Right ventricle myocardium superior (tissue), 1 donor: ENCODE results near the gene ARMC12. TPM values are rescaled to one million over a fixed set of nuclear protein-coding genes. Genes with fewer than 3 reads are reported as not detected.

Source experiments
- ATAC-seq: fragments of 200-7000 bp; cut with Tn5 transposase; one replicate; pipeline ENCODE4 v1.9.1; 2020; ENCODE audit warnings: mild to moderate bottlenecking; ENCODE audit not compliant: poor library complexity
- DNase-seq: peaks from one replicate; pipeline ENCODE4 v3.0.0-alpha.2; 2020
- intact Hi-C: fragments of 100-400 bp; cut with DNase I; formaldehyde crosslinking; loops from one replicate; pipeline ENCODE4 v1.11.2; 2022
- total RNA-seq: library from RNA; stranded (reverse); fragmentation: NEBNext Ultra II Directional; extraction: Animal tissue kit (Norgen Biotek cat#: 25700); gene quantifications from one replicate; pipeline ENCODE4 v1.2.1, GENCODE V29; 2021
- donor health status: DM: no; HTN: yes; CAD: no; lungs with severe emphysema.

Gene ARMC12
- total RNA-seq, 1 donor from 2014 or later: not detected

DNA sequence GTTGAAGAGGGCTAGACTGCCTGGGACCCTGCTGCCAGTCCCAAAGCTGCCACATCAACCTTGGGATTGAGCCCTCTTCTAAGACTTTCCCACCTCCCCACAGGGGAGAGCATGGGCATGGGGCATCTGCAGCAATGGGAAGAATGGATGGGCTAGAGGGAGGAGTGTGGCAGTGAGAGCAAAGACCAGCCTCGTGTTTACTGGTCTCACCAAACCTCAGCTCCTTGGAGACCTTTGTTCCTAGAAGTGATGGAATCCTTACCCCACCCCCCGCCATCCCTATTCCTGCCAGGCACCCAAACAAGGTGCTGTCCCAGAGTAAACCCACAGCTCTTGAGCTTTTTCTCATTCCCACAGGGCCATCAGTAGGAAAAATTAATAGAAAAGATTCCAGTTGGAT, 20.0 kb upstream of the ARMC12 start:
- intact Hi-C loops: no loop called here
- DNase-seq (no peak), ATAC-seq (no peak)

DNA sequence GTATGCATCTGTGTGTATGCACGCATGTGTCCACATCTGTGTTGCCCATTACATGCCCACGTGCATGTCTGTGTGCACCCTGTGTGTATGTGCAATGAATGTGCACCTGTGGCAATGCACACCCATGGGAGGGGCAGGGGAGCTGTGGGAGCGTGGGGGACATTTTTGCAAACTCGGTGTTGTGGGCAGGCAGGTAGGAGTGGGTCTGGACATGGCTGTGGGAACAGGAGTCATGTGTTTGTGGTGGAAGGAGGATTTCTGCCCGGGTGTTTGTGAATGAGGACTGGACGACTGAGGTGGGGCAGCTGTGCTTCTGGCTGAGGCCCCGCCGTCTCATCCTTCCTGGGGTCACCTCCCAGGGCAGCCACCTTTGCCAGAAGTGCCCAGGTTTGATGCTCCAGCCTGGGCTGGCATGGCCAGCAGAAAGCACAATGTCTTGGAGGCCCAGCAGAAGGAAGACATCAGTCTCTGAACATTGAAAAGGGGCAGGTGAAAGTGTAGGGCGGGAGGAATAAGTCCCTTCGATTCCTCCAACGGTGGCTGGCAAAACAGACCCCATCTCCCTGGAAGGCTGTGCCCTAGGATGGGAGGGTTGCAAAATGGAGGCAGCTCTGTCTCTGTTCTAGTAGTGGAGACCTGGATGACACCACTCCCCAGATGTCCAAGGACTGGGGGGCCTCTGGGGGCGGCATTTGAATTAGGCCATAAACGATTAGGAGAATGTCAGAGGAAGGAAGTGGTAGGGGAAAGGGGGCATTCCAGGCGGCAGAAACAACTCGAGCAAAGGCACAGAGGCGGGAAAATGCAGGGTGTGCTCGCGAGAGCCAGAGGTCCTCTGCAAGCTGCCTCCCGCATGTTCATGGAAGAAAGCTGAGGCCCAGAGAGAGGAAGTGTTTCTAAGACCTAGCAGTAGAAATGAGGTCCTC, 19.1 kb upstream of the ARMC12 start:
- intact Hi-C loops: no loop called here
- ATAC-seq: no peak
- no peak for DNase-seq

DNA sequence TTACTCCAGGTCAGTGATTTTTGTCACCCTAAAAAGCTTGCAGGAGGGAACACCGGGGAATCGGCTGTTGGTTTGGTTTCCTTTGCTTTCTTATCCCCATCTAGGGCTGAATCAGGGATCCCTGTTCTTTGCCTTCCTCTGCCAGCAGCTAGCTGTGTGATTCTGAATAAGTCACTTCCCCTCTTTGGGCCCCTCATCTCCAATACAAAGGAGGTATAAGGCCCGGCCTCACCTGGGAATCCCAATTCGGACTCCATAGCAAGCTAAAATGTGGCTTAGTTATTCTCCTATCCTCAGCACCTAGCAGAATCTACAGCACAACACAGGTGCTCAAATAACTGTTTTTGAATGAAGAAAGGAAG, 18.5 kb upstream of the ARMC12 start:
- intact Hi-C loops: no loop called here
- no peak for ATAC-seq
- no peak for DNase-seq

DNA sequence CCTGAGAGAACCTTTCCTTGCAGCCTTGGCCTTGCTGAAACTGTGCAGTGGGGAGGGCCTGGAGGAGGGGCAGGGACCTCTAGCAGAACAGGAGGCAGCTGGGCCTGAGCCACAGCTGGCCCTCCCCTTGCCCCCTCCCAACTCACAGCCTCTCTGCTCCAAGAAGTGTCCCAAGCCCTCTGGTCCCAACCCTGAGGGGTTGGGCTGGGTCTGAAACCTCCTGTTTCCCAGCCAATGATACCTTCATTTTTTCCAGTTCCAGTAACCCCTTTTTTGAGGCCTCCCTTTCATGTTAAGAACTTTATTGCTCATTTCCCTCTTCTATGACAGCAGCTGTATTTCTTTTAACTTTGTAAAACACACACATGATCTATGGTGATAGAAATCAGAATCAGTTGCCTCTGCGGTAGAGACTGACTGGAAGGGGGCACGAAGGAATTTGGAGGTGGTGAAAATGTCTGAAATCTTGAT, 17.9 kb upstream of the ARMC12 start:
- DNase-seq: peak; percentile 60

DNA sequence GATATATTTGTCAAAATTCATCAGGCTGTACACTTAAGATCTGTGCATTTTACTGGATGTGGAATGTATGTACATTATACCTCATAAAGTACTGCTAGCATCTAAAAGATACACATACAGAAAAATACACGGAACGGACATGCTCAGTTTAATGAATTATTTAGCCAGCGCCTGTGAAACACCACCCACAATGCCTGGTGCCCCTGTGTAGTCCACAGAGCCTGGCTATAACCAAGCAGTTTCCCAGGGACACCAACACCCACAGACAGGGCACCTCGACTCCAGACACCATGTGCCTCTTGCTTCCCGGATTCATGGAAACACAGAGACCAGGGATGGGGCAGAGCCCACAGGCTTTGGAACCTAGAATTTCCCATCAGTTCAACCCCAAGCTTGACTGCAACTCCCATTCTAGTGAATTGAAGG, 17.4 kb upstream of the ARMC12 start:
- DNase-seq (no peak), ATAC-seq (peak; percentile 16)
- intact Hi-C loops: no loop called here

More for the DNA sequence above, 17.9 kb upstream of the ARMC12 start:
- peak; percentile 14 for ATAC-seq
- intact Hi-C loops: no loop called here

DNA sequence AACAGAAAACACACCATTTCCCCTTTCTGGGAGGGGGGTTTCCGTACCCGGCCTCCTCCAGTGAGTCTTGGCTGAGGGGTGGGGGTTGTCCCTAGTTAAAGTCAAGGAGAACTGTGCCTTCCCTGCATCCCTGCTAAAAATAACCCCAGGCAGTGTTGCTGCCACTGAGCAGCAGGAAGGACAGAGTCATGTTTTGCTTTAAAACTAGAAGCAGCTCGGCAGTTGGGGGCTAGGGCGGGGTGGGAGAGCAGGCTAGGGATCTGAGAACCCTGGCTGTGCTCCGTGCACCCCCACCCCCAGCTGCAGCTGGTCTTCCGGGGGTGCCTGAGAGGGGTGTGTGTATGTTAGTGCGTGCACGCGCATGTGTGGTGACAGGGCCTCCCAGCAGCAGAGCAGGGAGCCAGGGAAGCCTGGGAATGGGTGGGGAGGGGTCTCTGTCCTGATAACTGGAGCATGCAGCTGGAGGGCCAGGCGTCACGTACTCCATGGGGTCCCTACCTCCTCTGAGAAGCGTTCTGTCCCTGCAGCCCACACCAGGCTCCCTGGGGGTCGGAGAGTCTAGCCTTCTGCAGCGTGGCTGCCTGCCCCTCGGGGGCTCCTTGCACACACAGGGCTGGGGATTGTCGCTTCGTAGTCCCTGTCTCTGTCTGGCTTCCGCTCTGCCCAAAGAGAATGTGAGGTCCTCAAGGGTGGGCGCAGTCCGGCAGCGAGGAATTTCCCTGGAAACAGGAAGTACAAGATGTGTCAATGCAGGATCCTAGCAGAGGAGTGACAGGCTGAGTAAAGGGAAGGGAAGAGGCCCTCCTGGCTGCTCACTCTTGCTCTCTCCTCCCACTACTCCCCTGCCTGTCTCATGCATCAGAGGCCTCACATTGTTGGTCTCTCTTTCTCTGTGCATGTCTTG, 16.8 kb upstream of the ARMC12 start:
- ATAC-seq (peak; percentile 77), DNase-seq (peak; percentile 77)
- intact Hi-C loops: no loop called here

DNA sequence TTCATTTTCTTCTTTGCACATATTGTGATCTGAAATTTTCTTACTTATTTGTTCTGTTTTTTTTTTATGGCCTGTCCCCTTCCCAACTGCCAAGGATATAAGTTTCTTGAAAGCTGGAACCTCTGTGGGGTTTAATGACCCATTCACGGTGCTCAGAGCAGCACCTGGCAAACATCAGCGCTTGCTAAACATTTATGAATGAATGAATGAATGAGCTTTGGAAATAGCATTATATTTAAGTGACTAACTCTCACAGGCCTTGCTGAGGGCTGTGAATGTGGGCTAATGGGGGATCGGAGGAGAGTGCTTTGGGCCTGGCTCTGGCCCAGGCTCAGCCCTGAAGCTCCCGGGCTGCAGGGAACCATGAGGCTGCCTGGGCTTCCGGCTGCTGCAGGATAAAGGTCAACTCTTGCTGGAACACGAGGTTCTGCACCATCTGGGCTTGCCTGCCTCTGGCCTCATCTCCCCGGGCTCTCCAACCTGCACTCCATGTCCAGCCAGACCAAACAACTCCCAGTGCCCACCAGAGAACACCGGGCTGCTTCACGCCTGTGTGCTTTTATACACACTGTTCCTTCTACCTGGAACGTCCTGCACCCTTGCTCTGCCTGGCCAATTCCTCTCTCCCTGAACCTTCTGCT, 14.6 kb upstream of the ARMC12 start:
- DNase-seq (peak; percentile 80), ATAC-seq (peak; percentile 9)
- intact Hi-C loops: no loop called here

DNA sequence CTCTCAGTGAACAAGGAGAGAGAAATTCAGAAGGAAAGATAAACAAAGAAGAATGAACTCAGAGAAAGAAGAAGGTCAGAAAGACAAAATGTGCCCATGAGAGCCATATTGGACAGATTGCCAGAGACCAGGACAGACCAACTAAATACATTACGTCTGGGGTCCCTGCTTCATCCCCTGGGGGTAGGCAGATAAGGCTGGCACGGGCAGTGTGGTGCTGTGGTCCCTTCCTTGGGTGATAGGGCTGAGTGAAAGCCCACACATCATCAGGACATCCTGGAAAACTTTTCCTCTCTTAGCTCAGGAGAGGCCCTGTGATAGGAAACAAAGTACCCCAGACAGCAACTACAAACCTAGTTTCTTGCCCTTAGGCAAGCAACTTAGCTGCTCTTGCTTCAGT, 13.2 kb upstream of the ARMC12 start:
- DNase-seq: no peak
- no peak for ATAC-seq
- intact Hi-C loops: no loop called here

DNA sequence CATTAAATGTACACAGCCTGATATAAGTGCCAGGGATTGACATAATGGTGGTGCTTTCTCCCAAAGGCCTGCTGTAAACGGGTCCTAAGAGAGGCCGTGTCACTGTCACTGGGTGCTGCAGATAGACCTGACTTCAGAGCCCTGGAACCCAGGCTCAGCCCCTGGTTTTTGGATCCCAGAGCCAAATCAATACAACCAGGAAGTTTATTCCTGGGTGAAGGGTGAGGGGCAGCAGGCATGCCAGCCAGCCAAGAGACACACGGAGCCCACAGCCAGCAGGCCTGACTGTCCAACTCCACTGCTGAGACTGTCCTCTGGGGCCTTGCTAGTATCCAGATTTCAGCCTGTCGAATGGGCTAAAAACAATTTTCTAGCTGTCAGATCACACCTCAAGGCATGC, 12.8 kb upstream of the ARMC12 start:
- ATAC-seq (no peak), DNase-seq (no peak)
- intact Hi-C loops: no loop called here

DNA sequence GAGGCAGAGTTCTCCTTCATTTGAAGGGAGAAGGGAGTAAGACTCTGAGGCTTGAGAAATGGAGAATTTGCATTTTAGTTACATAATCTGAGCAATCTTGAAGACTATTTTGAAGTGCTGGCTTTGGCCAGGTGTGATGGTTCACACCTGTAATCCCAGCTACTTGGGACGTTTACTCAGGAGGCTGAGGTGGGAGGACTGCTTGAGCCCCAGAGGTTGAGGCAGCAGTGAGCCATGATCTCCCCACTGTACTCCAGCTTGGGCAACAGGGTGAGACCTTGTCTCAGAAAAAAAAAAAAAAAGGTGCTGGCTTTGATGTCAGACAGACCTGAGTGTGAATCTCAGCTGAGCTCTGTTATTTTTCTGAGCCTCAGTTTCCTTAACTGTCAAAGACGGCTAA, 12.4 kb upstream of the ARMC12 start:
- DNase-seq (no peak), ATAC-seq (no peak)
- intact Hi-C loops: no loop called here

DNA sequence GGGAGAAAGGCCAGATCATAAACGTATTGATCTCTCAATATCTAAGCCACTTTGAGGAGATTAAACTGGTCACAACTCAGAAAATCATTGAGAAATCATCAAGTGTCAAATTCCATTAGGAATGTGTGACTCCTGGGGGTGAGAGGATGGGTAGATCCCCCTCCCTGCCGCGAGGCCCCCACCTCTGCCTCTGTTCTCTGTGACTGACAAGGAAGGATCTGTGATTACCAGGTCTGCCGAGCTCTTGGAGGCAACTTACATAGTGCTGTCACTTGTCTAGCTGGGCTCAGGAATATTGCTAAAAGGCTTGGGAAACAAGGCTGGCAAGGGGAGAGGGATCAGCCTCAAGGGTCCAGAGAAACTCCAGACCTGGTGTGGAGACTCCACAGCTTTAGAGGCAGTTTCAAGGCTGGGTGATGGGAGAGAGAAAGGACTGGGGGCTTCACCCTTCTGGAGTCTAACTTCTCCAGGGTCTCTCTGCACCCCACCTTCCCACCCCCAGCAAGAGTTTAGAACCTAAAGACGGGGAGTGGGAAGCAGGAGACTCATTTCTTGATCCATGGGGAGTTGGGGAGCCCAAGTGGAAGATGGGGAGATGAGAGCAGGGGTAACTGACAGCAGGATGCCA, 11.6 kb upstream of the ARMC12 start:
- intact Hi-C loops: no loop called here
- ATAC-seq (no peak), DNase-seq (no peak)

DNA sequence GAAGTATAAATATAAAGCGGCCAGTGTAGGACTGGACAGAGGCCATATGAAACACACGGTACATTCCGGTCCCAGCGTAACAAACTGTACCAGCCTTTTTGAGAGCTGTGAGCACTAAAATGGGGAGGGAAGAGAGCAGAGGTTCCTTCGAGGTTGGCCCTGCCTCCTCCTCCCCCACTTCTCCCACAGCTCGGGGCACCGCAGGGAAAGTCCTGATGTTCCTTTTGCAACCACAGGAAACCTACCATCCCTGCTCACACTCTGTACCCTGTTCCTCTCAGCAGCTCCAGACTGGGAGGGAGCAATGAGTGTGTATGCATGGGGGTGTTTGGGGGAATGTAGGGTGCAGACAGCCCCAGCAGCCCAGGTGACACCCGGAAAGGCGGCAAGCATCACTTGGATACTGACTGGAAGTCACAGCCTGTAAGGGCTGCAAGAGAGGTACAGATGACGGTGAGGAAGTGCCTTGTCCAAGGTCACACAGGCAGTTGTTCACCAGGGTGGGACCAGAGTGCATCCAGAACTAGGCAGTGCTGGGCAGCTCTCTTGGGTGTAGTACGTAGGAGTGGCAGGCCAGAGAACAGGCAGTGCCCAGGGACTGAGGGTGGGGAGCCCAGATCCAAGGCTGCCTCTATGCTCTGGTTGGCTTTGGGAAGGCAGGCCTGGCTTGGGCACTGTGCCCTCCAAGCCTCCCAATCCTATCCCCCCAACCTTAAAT, 11.0 kb upstream of the ARMC12 start:
- intact Hi-C loops: no loop called here
- DNase-seq (peak; percentile 82), ATAC-seq (peak; percentile 42)

DNA sequence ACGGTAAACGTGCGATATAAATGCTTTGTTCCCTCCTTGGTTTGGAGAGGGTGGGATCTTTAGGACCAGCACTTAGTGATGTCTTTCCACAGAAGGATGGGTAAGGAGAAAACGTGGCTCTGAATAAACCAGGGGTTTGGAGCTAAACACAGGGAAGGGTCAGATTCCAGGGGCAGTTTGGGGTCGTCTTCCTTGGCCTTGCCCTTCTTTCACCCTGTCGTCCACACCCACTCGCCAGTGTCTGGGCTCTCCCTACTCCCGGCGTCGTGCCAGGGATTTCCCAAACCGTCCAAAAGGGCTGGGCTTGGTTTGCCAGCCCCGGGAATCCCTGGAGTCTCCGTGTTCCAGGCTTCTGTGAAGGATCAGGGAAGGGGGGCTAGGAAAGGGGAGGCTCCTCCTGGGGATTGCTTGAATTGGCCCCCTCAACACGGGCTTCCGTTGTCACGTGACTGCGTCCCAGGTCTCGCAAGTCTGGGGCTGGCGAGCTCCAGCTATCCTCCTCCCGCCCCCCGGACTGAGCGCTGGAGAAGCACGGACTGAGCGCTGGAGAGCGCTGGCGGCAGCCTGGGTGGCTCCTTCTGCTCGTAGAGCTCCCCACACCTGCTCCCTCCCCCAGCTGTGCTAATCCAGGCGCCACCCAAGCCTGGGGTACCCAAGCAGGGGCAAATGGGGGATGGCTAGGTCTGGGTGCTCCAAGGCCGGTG, 9.4 kb upstream of the ARMC12 start:
- intact Hi-C loops: no loop called here
- DNase-seq (peak; percentile 93), ATAC-seq (peak; percentile 31)

DNA sequence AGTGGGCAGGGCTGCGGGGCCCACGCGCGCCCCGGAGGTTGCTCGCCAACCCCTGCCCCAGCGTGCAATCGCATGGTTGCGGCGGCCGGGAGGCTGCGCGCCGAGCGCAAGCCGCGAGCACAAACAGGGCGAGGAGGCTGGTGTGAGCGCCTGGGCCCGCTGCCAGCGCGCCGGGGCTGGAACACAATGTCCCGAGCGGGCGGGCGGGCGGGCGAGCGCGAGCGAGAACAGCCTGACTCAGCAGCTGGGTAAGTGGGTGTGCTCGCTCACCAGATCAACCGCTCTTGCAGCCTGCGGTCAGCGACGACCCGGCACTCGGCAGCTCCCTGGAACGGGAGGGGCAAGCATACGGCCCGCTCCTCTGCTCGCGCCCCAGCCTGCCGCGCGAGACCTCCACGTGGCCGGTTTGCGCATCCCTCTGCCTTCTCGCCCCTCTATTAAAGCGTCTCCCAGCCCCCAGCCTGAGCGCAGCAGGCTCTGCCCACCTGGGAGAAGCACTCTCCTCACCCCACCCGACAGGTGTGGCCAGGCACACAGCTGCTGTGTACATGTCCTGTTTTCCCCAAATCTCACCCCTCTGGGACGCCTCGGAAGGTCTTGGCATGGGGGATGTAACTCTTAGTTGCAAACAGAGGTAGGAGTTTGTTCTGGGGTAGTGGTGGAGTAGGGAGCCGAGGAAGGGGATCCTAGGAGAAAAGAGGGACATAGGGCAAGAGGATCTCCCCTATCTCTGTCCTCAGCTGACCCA, 8.7 kb upstream of the ARMC12 start:
- intact Hi-C loops: loop anchor here (2.0 kb wide), 1 partner anchor 39 kb away; the partner anchor contains the start of gene FKBP5
- DNase-seq (peak; percentile 97), ATAC-seq (peak; percentile 66)

DNA sequence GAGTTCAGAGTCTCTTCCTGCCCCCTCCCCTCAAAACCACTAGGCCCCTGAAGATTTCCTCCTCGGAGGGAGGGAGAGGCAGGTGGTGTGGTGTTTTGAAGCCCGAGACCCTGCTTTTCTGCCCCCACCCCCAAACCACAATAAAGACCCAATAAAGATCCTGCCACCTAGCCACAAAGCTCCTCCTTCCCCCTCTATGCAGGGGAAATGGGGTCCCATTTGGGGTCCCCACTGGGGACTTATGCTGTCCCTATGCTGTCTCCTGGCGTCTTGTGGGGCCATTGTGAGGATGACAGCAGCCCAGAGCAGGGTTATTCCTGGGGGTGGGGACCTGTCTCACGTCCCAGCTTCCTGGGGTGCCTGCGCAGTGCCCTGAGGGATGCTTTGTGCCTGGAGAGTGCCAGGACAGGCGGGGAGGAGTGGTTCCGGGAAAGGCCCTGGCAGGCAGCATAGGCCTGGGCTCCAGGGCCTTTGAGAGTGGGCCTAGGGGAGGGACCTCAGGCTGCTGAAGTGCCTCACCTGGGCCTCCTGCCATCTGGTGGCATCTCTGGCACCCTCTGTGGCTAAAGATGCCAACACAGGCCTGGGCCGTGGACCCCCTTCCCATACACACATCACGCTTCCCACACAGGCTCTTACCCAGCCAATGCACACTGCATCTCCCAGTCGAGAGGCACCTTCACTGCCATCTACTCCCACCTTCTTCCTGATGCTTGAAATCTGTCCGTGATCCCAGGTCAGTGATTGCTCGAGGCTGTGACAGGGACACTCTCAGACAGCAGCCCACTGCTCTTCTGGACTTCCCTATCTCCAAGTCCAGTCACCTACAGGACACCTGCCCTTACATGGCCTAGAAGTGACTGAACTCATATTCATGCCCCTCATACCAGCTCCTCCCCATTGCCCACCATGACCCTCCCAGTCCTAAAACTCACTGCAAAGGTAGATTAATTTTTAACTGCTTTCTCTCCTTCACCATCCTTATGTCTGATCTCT, 7.9 kb upstream of the ARMC12 start:
- intact Hi-C loops: loop anchor here (2.0 kb wide), 1 partner anchor 40 kb away; the partner anchor contains the start of gene FKBP5

More for the DNA sequence above, 7.9 kb upstream of the ARMC12 start:
- DNase-seq (peak; percentile 83), ATAC-seq (peak; percentile 1)
